ENCODE results near the gene SLC29A1.
"Not testable (repeated sequence)": the region's sequence is repeated elsewhere in the genome, so short reads cannot be mapped to it uniquely, and the experiment has no call there.

SLC29A1 gene

GRCh38 chr6:44180406-44180805, 43.0 kb upstream of the SLC29A1 start:
- no peaks in the 10 kb centered on the region for H3K79me2 ChIP-seq (ENCODE audit: low read length)
- no peak overlapping the region for H2AFZ ChIP-seq (ENCODE audit: low read depth, low read length)
- H3K36me3 ChIP-seq (replicated peaks; ENCODE audit: low read depth, low read length), result no peaks in the 10 kb centered on the region
- H3K27me3 ChIP-seq (ENCODE audit: low read depth, low read length), result peaks cover 10% of the 10 kb centered on the region; the same call in 1 of the 2 replicates
- H3K4me3 ChIP-seq (ENCODE audit: low read length), result no peak overlapping the region
- no peaks in the 10 kb centered on the region for H4K20me1 ChIP-seq (ENCODE audit: insufficient read depth, low read length)
- no peak overlapping the region for H3K27ac ChIP-seq (ENCODE audit: low read length)
- H3K9me3 ChIP-seq (ENCODE audit: insufficient read depth, low read length), result no peaks in the 10 kb centered on the region
- H3K4me2 ChIP-seq (ENCODE audit: low read length), result no peak overlapping the region
- H3K4me1 ChIP-seq (ENCODE audit: low read length), result peaks cover 25% of the 10 kb centered on the region
- no peak overlapping the region for H3K9ac ChIP-seq (ENCODE audit: low read length)
- TF ChIP-seq, protein P1, sequence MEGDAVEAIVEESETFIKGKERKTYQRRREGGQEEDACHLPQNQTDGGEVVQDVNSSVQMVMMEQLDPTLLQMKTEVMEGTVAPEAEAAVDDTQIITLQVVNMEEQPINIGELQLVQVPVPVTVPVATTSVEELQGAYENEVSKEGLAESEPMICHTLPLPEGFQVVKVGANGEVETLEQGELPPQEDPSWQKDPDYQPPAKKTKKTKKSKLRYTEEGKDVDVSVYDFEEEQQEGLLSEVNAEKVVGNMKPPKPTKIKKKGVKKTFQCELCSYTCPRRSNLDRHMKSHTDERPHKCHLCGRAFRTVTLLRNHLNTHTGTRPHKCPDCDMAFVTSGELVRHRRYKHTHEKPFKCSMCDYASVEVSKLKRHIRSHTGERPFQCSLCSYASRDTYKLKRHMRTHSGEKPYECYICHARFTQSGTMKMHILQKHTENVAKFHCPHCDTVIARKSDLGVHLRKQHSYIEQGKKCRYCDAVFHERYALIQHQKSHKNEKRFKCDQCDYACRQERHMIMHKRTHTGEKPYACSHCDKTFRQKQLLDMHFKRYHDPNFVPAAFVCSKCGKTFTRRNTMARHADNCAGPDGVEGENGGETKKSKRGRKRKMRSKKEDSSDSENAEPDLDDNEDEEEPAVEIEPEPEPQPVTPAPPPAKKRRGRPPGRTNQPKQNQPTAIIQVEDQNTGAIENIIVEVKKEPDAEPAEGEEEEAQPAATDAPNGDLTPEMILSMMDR (IDR thresholded peaks at IDR 0.05; ENCODE audit: low read depth, low read length), result no peak
- no peak for TF ChIP-seq EZH2phosphoT487 (IDR thresholded peaks at IDR 0.05; ENCODE audit: low read depth)

GRCh38 chr6:44180886-44181285, 42.5 kb upstream of the SLC29A1 start:
- no peak overlapping the region for H3K27ac ChIP-seq (ENCODE audit: low read length)
- H3K9ac ChIP-seq (ENCODE audit: low read length), result no peak overlapping the region
- peaks cover 29% of the 10 kb centered on the region for H3K4me1 ChIP-seq (ENCODE audit: low read length)
- H3K36me3 ChIP-seq (replicated peaks; ENCODE audit: low read depth, low read length), result no peaks in the 10 kb centered on the region
- H3K4me3 ChIP-seq (ENCODE audit: low read length), result no peak overlapping the region
- no peaks in the 10 kb centered on the region for H3K9me3 ChIP-seq (ENCODE audit: insufficient read depth, low read length)
- no peak overlapping the region for H2AFZ ChIP-seq (ENCODE audit: low read depth, low read length)
- TF ChIP-seq, protein P1 (IDR thresholded peaks at IDR 0.05; ENCODE audit: low read depth, low read length), result no peak
- TF ChIP-seq EZH2phosphoT487 (IDR thresholded peaks at IDR 0.05; ENCODE audit: low read depth), result no peak
- no peaks in the 10 kb centered on the region for H4K20me1 ChIP-seq (ENCODE audit: insufficient read depth, low read length)
- no peak overlapping the region for H3K4me2 ChIP-seq (ENCODE audit: low read length)
- peaks cover 10% of the 10 kb centered on the region; the same call in 1 of the 2 replicates for H3K27me3 ChIP-seq (ENCODE audit: low read depth, low read length)
- H3K79me2 ChIP-seq (ENCODE audit: low read length), result no peaks in the 10 kb centered on the region

GRCh38 chr6:44181784-44182183, 41.6 kb upstream of the SLC29A1 start:
- H3K4me2 ChIP-seq (ENCODE audit: low read length); H3K4me3 ChIP-seq (ENCODE audit: low read length); H3K79me2 ChIP-seq (ENCODE audit: low read length); H3K36me3 ChIP-seq (replicated peaks; ENCODE audit: low read depth, low read length); H2AFZ ChIP-seq (ENCODE audit: low read depth, low read length); H3K27me3 ChIP-seq (ENCODE audit: low read depth, low read length); H3K9me3 ChIP-seq (ENCODE audit: insufficient read depth, low read length); H3K27ac ChIP-seq (ENCODE audit: low read length); H4K20me1 ChIP-seq (ENCODE audit: insufficient read depth, low read length); H3K9ac ChIP-seq (ENCODE audit: low read length): not testable (repeated sequence)
- peaks cover 27% of the 10 kb centered on the region for H3K4me1 ChIP-seq (ENCODE audit: low read length)

GRCh38 chr6:44182911-44183390, 40.4 kb upstream of the SLC29A1 start:
- Histone ChIP-seq H3K27ac (ENCODE audit: low read length) (no peak overlapping the region), H4K20me1 (ENCODE audit: insufficient read depth, low read length) (no peaks in the 10 kb centered on the region), H3K4me1 (ENCODE audit: low read length) (peaks cover 18% of the 10 kb centered on the region), H2AFZ (ENCODE audit: low read depth, low read length) (no peak overlapping the region), H3K4me3 (ENCODE audit: low read length) (no peak overlapping the region), H3K9me3 (ENCODE audit: insufficient read depth, low read length) (no peaks in the 10 kb centered on the region), H3K4me2 (ENCODE audit: low read length) (no peak overlapping the region), H3K36me3 (replicated peaks; ENCODE audit: low read depth, low read length) (no peaks in the 10 kb centered on the region), H3K79me2 (ENCODE audit: low read length) (no peaks in the 10 kb centered on the region), H3K9ac (ENCODE audit: low read length) (no peak overlapping the region), H3K27me3 (ENCODE audit: low read depth, low read length) (peaks cover 10% of the 10 kb centered on the region; the same call in 1 of the 2 replicates)
- TF ChIP-seq EZH2phosphoT487 (IDR thresholded peaks at IDR 0.05; ENCODE audit: low read depth), result no peak
- TF ChIP-seq, protein P1 (IDR thresholded peaks at IDR 0.05; ENCODE audit: low read depth, low read length), result no peak
